Stimulated activated CD8-positive, alpha-beta memory T cell treated with anti-CD3 and anti-CD28 coated beads, Interleukin-12 subunit alpha, Interleukin-12 subunit beta, amount 100 ng/mL, for 4 hours (primary cell): Measurements from ENCODE around the gene MYO5B.

Experiments used
- DNase-seq: peaks from one replicate; pipeline ENCODE4 v3.0.0-alpha.2; 2020; ENCODE audit warnings: low read depth

The MYO5B gene

DNA sequence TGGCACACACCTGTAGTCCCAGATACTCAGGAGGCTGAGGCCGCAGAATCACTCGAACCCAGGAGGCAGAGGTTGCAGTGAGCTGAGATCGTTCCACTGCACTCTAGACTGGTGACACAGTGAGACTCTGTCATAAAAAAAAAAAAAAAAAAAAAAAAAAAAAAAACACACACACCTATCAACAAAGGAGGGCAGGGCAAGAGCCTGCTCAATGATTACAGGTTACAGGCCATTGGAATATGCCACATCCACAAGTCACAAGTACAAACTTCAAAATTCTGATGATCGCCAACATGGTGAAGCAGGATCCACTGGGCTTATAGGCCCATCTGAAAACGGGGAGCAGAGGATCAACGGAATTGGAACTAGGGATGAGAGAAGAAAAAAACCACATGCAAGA, 6.3 kb downstream of the MYO5B start:
- DNase-seq, result no peak

- no peak for DNase-seq
These were observed 7.3 kb downstream of the MYO5B start for GRCh38 chr18:50187659-50188058.

- no peak for DNase-seq
These were observed 8.6 kb downstream of the MYO5B start for GRCh38 chr18:50186385-50186784.

DNA sequence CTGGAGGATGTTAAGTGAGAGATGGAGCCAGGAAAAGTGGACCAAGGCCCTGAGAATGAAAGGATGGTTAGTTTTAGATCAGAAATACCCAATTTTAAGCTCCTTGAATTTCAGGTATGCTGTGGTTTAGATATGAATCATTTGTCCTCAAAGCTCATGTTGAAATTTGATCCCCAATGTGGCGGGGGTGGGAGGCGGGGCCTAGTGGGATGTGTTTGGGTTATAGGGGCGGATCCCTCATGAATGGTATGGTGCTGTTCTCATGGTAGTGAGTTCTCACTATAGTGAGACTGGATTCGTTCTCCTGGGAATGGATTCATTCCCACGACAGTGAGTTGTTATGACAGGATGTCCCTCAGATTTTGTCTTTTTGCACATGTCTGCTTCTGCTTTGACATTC, 11.4 kb downstream of the MYO5B start:
- no peak for DNase-seq

DNA sequence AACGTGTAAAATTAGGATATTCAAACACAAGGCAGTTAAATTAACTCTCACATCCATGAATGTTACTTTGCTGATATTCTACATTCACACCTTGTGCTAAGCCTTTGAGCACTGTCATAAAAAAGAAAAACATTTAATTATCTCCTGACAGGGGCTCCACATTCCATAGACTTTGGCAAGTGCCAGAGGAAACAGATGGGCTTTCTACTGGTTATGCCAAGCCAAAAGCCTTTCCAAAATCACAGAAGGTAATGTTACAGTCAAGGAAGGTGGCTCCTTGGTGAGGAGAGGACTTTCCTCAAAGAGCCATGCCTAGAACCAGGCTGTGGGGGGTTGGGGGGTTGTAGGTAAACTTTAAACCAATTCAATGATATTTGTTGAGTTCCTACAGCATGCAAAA, 12.4 kb downstream of the MYO5B start:
- no peak for DNase-seq

- no peak for DNase-seq
These were observed 13.4 kb downstream of the MYO5B start for GRCh38 chr18:50181590-50181989.

- DNase-seq, result no peak
These were observed 15.5 kb downstream of the MYO5B start for GRCh38 chr18:50179465-50179864.

DNA sequence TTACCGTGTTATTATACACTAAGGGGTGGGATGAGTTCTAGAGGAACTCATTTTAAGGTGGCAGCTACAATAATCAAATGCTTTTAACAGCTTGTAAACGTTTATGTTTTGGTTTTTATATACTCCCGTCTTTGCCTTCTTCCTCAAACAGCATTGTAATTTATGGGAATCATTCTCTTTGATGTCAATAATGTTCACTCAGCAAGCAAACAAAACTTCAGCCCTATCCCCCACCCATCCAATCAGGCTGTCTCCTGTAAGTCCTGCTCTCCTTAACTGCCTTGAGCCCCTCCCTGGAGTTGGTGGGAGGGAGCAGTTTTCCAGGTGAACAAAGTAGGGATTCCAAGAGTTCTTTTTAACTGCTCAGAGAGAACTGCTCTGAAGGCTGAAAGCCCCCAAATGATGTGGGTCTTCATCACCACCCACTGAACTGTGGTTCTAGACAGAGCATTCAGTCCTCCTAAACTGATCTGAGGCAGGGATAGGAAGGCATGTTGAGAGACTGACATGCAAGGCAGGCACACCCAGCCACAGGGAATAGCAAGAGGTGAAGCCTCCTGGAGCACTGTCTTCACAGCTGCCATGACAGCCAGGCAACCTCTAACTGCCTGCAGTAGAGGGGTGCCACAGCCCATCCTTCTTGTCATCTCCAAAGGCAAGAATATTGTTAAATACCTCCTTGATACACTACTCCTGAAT, 17.5 kb downstream of the MYO5B start:
- no peak for DNase-seq

DNA sequence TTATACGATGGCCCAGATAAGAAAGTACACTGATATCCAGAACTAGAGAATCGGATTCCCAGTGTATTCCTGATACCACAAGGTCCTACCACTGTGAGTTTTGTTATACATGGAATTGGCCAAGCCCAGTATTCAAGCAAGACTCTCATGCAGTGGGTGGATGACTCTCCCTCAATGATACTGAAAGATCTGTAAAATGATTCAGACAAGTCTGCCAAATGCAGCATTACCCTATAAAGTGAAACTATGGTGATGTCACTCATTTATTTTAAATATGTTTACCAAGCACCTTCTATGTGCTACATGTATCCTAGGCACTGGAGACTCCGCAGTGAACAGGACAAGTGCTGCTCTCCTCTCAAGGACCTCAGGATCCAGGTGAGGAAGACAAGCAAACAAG, 22.6 kb downstream of the MYO5B start:
- DNase-seq, result no peak

GRCh38 chr18:50171406-50171805, 23.5 kb downstream of the MYO5B start:
- no peak for DNase-seq

DNA sequence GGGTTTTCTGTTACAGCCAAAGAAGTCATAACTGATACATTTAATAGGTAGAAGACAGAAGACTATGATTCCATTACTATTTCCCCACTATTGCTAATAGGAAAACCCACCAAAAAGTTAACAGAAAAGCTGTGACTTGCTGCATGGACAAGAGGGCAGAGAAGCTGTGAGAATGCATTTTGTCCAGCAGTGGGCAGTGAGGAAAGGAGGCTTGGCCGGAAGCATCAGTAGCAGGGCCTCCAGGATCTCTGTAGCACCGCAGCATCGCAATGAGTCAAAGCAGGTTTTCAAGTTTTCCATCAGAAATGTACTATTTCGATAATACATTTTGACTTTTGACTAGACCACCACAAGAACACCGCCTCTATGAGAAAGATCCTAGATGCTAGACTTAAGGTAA, 24.9 kb downstream of the MYO5B start:
- no peak for DNase-seq

- DNase-seq, result no peak
These were observed 25.8 kb downstream of the MYO5B start for GRCh38 chr18:50169149-50169548.

DNA sequence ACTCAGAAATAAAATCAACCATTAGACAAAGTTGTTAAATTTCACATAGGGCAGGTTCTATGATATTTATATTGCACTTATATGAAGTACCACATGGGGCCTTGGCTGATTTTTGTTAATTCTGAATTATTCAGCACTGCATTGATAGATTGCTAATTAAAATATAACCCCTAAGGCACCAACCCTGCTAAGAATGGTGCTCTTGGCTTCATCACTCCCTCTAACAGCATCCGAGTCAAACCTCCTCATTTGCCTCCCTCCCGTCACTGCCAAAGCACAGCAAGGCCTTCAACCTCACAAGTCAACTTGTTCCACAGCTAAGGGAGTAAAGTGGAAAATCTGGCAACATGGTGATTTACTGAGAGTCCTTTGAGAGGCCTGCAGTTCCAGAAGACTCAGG, 27.0 kb downstream of the MYO5B start:
- no peak for DNase-seq

GRCh38 chr18:50166901-50167300, 28.0 kb downstream of the MYO5B start:
- DNase-seq, result no peak

DNA sequence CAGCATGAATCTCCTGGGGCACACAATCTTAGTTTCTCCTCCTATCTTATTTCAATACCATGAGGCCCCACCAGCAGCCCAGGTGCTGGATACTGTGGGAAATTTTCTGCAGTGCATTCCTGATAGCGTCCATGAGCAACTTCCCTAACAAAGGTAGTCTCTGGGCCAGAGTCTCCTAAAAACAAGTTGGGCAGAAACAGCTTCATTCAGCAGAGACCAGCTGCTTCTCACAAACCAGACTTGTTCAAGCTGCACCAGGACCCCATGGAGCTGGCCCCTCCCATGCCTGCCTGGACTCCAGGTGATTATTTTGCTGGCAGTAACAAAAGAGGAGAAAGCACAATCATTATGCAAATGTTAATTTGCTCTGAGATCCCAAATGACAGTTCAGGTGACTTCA, 31.4 kb downstream of the MYO5B start:
- DNase-seq, result no peak

DNA sequence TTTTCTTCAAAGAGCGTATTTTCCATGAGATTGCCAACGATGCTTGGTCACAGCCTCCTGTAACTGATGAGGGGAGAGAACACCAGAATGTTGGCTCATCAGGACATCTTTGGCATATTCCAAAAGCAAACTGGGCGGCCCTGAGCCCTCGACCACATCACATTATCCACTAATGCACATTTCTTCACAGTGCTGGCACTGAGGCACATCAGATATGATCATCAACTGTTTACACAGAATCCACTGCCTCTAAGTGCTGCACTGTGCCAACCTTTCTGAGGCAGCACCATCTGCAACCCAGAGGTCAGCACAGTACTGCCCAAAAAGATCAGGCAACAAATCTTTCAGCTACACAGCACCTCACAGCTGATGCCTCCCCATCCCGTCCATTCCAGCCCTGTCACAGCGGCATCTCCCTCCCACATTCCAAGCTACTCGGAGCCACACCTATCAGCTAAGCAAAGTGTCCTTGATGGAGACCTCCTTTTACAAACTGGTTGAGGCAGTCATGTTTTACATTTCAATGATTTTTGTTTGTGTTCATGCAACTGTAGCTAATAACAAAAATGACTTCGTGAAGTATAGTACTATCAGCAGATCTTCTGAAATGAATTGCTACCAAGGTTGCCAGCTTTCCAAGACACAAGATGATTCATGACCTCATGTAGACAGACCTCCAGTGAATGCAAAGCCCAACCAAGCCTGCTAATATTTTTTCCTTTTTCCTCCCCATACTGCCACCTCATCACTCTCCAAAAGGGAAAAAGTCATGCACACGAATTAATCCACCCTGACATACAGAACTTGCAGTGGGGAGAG, 32.3 kb downstream of the MYO5B start:
- DNase-seq, result no peak

DNA sequence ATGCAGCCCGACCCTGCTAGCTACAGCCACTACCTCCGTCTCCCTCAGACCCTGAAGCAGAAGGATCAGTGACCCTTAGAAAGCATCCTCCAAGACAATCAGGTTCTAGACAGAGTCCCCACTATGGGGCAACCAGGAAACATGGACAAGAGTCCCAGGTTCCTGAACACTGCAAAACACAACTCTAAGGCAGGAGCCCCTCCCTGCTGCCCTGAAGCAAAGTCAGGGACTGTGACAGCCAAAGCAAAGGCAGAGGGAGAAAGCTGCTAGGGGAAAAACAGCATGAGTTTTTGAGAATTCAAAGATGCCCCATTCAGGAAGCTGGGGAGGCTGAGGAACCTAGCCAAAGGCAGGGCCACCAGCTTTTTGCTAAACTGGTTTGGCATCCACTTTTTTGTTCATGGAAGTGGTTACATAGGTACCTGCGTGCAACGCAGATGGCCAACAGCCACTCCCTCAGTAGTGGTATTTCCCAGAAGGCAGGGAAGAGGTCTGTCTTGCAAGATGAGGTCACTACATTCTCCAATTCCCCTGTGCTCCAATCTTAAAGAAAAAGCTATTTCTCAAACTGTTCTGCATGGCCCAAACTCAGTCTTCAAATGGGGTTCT, 33.2 kb downstream of the MYO5B start:
- DNase-seq, result no peak

GRCh38 chr18:50159654-50160046, 35.3 kb downstream of the MYO5B start:
- DNase-seq, result no peak

DNA sequence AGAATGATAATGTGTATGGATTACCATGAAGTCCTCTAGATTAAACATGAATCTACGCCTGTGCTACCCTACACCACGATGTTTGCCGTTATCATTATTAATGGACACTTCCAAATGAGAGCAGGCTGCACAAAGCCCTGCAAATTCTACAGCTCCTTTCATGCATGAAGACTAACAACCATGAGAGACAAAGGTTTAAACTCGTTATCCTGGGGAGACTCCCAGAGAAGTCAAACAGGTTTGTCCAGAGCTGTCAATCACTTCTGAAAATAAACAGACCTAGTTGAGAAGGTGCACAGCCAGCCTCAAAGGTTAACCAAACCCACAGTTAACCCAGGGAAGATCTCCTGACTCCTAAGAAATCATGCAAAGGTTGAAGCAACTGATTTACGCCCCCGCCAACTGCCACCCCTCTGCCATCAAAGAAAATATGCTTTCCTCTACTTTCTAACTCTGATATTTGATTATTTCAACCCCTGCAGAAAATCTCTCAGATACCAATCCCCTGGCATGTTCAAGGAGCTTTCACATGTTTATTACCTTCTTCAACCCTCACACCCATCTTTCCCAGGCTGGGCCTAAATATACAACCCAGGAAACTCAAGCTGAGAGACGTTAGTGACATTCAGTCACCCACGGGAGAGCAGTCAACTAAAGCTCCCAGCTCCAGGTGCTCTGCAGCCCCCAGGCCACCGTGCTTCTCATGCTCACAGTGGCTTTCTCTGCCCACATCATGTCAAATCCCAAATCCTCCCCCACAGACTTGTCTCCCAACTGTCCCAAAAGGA, 35.9 kb downstream of the MYO5B start:
- no peak for DNase-seq

GRCh38 chr18:50155406-50155805, 39.5 kb downstream of the MYO5B start:
- no peak for DNase-seq

GRCh38 chr18:50154420-50154819, 40.5 kb downstream of the MYO5B start:
- DNase-seq, result no peak

GRCh38 chr18:50152900-50153299, 42.0 kb downstream of the MYO5B start:
- no peak for DNase-seq

GRCh38 chr18:50151926-50152325, 43.0 kb downstream of the MYO5B start:
- DNase-seq, result no peak
